Measurements from ENCODE around the gene FAM229B.

- TF ChIP-seq POLR2AphosphoS5 (IDR thresholded peaks at IDR 0.05; ENCODE audit: low read depth, low read length) (no peak), REST (IDR thresholded peaks at IDR 0.05; ENCODE audit: insufficient read depth in 1 of 2, low read depth in 2 of 2, low read length in 2 of 2) (no peak), TAF1 (IDR thresholded peaks at IDR 0.05; ENCODE audit: borderline replicate concordance, insufficient read depth, low read length) (no peak)
These were observed 56.9 kb downstream of the FAM229B start for GRCh38 chr6:112144145-112144926.

All from PFSK-1 (cell line).